Kidney (tissue), 14 donors: ENCODE measurements around the gene EHD4. TPM values are rescaled to one million over a fixed set of nuclear protein-coding genes. Genes with fewer than 3 reads are reported as not detected.

Experiments used
- DNase-seq, 5 donors: peaks; one replicate each; pipeline ENCODE4 v3.0.0-alpha.2; 2013 to 2020
- FAIRE-seq: peaks from 2 replicates; lab custom pipeline; 2012; peaks lifted over from hg19 to GRCh38; lab: Jason Lieb, UNC
- H3K27ac ChIP-seq, 2 donors: one replicate each; pipeline ENCODE4 v1.7.0; 2013; ENCODE audit warnings: low read depth in 2 of 2, low read length in 2 of 2, inconsistent platforms in 1 of 2
- H3K27me3 ChIP-seq: one replicate; pipeline ENCODE4 v1.7.1; 2013; ENCODE audit warnings: low read length, inconsistent platforms; ENCODE audit not compliant: control insufficient read depth, insufficient read depth
- H3K36me3 ChIP-seq, 3 donors: one replicate each; pipeline versions ENCODE4 v1.7.0 to v1.7.1; 2013; ENCODE audit warnings: low read length in 3 of 3, control low read depth in 1 of 3, inconsistent platforms in 1 of 3; ENCODE audit not compliant: insufficient read depth in 3 of 3, control insufficient read depth in 2 of 3
- H3K4me1 ChIP-seq, 3 donors: one replicate each; pipeline versions ENCODE4 v1.7.0 to v1.7.1; 2013; ENCODE audit warnings: low read length in 3 of 3, inconsistent platforms in 1 of 3, low read depth in 1 of 3; ENCODE audit not compliant: control insufficient read depth in 2 of 3, insufficient read depth in 2 of 3
- H3K4me3 ChIP-seq, 3 donors: one replicate each; pipeline versions ENCODE4 v1.7.0 to v1.8.1; 2013; ENCODE audit warnings: low read length in 3 of 3, control low read depth in 1 of 3, inconsistent platforms in 1 of 3
- H3K9ac ChIP-seq, 3 donors: one replicate each; pipeline versions ENCODE4 v1.7.0 to v1.7.1; 2013; ENCODE audit warnings: low read length in 3 of 3, control low read depth in 1 of 3, inconsistent platforms in 1 of 3
- H3K9me3 ChIP-seq, 3 donors: one replicate each; pipeline versions ENCODE4 v1.7.0 to v1.7.1; 2013; ENCODE audit warnings: low read length in 3 of 3, control low read depth in 1 of 3, inconsistent platforms in 1 of 3; ENCODE audit not compliant: control insufficient read depth in 2 of 3, insufficient read depth in 1 of 3
- intact Hi-C: fragments of 100-400 bp; cut with DNase I; formaldehyde crosslinking; loops from one replicate; pipeline ENCODE4 v1.11.1; 2022
- polyA plus RNA-seq: library from polyadenylated mRNA; stranded (reverse); fragments of 350-450 nt; fragmentation: Illumina TruSeq; extraction: RNeasy Lipid Tissue Mini Kit (QIAGEN cat#74804); gene quantifications from one replicate; pipeline ENCODE4 v1.2.3, GENCODE V29; 2014; ENCODE audit warnings: low read depth, low replicate concordance; ENCODE audit not compliant: insufficient read depth
- total RNA-seq: library from RNA; stranded (reverse); fragmentation: NEBNext Ultra II Directional; extraction: Animal tissue kit (Norgen Biotek cat#: 25700); gene quantifications from one replicate; pipeline ENCODE4 v1.2.1, GENCODE V29; 2021
- TF ChIP-seq, protein P1 (sequence below): IDR thresholded peaks from 3 replicates; pipeline ENCODE4 v1.5.1; 2012; ENCODE audit warnings: mild to moderate bottlenecking, moderate library complexity, borderline replicate concordance; ENCODE audit not compliant: insufficient read depth; ENCODE audit errors: extremely low read depth
- donor health status: control.
- donor health status: control.
- donor health status: control.
- donor health status: control.
- donor health status: control.
- donor health status: DM: yes; HTN: yes; CAD: no.
- donor health status: Normal renal cell carcinoma (clear cell type).

EHD4 gene
- total and polyA plus RNA-seq, 2 donors from 2014 or later = 15.7 to 38.5 TPM

DNA sequence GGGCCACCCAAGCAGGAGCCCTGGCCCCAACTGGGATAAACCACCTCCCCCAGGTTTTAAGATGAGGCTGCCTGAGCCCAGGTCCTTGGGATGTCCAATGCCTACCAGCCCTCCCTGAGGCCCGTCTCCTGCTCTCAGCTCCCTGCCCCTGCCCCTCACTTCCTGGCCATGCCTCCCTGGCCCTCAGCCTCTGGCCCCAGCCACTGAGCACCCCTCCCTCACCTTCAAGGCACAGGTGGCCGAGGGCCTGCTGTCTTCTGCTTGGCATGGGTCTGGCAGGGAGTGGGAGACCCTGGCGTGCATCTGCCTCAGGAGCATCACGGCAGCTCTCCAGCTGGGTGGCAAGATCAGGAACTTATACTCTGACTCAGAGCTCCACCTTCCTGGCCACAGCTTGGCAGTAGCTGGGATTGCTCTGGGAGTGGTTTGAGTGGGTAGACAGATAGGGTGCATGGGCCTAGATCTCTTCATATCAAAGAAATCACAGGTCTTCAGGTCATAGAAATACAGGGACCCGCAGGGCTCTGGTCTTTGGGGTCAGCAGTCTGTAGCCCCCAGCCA, 48.4 kb upstream of the EHD4 start, which contains the start of gene PLA2G4E:
PLA2G4E (minus strand) TSS at position 330 of the 561 bp plus-strand sequence; CDS start at position 318, 12 bp downstream.
- no peak within 1 kb of the TSS for H3K27ac ChIP-seq
- TF ChIP-seq, protein P1, sequence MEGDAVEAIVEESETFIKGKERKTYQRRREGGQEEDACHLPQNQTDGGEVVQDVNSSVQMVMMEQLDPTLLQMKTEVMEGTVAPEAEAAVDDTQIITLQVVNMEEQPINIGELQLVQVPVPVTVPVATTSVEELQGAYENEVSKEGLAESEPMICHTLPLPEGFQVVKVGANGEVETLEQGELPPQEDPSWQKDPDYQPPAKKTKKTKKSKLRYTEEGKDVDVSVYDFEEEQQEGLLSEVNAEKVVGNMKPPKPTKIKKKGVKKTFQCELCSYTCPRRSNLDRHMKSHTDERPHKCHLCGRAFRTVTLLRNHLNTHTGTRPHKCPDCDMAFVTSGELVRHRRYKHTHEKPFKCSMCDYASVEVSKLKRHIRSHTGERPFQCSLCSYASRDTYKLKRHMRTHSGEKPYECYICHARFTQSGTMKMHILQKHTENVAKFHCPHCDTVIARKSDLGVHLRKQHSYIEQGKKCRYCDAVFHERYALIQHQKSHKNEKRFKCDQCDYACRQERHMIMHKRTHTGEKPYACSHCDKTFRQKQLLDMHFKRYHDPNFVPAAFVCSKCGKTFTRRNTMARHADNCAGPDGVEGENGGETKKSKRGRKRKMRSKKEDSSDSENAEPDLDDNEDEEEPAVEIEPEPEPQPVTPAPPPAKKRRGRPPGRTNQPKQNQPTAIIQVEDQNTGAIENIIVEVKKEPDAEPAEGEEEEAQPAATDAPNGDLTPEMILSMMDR = no peak
- no peaks in the 10 kb centered on the region for H3K36me3 ChIP-seq
- no peak for DNase-seq
- H3K4me1 ChIP-seq = no peaks in the 10 kb centered on the region
- no peak within 1 kb of the TSS for H3K9ac ChIP-seq
- H3K4me3 ChIP-seq = no peak within 1 kb of the TSS
- no peaks in the 10 kb centered on the region for H3K27me3 ChIP-seq
- H3K9me3 ChIP-seq = peaks cover 0 to 2% (median 0%) of the 10 kb centered on the region in 3 donors
- FAIRE-seq = no peak
- intact Hi-C loops = no loop called here

GRCh38 chr15:42018306-42019224, 46.2 kb upstream of the EHD4 start:
- peaks cover 0 to 2% (median 0%) of the 10 kb centered on the region in 3 donors for H3K9me3 ChIP-seq
- FAIRE-seq (no peak), DNase-seq (no peak)
- H3K9ac ChIP-seq = no peak overlapping the region
- H3K27ac ChIP-seq = no peak overlapping the region
- intact Hi-C loops = no loop called here
- TF ChIP-seq, protein P1 = no peak
- no peaks in the 10 kb centered on the region for H3K36me3 ChIP-seq
- H3K4me3 ChIP-seq = no peak overlapping the region
- H3K4me1 ChIP-seq = no peaks in the 10 kb centered on the region
- H3K27me3 ChIP-seq = no peaks in the 10 kb centered on the region

GRCh38 chr15:42016971-42017370, 44.6 kb upstream of the EHD4 start:
- Histone ChIP-seq H3K27me3 (no peaks in the 10 kb centered on the region), H3K27ac (no peak overlapping the region), H3K9ac (no peak overlapping the region), H3K36me3 (no peaks in the 10 kb centered on the region), H3K9me3 (no peaks in the 10 kb centered on the region), H3K4me1 (peaks cover 0 to 2% (median 0%) of the 10 kb centered on the region in 3 donors), H3K4me3 (no peak overlapping the region)
- FAIRE-seq = no peak
- intact Hi-C loops = no loop called here
- no peak for DNase-seq
- TF ChIP-seq, protein P1 = no peak
